ENCODE results near the gene FOXJ3. TPM values are rescaled to one million over a fixed set of nuclear protein-coding genes. Genes with fewer than 3 reads are reported as not detected.

Gene FOXJ3
- total and polyA plus RNA-seq, 2 donors (not counting 1 experiment from before 2014, with no cell fraction given): 15.4 to 76.4 TPM

DNA sequence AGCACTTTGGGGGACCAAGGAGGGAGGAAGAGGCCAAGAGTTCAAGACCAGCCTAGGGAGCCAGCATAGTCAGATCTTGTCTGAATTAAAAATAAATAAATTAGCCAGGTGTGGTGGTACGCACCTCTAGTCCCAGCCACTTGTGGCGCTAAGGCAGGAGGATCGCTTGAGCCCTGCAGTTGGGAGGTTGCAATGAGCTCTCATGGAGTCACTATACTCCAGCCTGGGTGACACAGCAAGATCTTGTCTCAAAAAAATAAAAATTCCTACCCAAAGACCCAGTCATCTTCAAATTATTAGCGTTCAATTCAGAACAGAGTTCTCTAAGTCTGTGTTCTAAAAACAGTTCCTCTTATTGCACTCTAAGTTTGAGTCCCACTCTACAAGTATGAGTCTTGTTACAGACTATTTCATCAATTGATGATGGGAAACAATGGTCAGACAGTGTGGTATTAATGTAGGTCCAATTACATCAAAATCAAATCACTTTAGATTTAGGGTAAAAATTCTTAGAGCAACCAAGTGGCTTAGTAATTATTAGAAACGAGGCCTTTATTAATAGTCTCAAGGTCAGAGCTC, 6.9 kb downstream of the FOXJ3 start:
- Histone ChIP-seq H3K79me2 (ENCODE audit: control insufficient read depth, insufficient read depth, low read length) (peaks cover 95% of the 10 kb centered on the region), H4K20me1 (ENCODE audit: control insufficient read depth, insufficient read depth, low read length, poor library complexity, severe bottlenecking) (peaks cover 83% of the 10 kb centered on the region), H3K4me2 (replicated peaks; ENCODE audit: low read depth, low read length, poor library complexity, severe bottlenecking) (no peak overlapping the region), H3K27me3 (replicated peaks in 1 of 4; ENCODE audit: control extremely low read depth in 1 of 4, control insufficient read depth in 3 of 4, insufficient read depth in 4 of 4, low read length in 3 of 4) (no peaks in the 10 kb centered on the region), H3K36me3 (replicated peaks in 1 of 2; ENCODE audit: control extremely low read depth in 1 of 2, control insufficient read depth in 1 of 2, extremely low read depth in 1 of 2, insufficient read depth in 2 of 2, low read length in 1 of 2) (no peaks in the 10 kb centered on the region), H3K4me3 (ENCODE audit: control extremely low read depth in 1 of 5, extremely low read depth in 1 of 5, insufficient read depth in 1 of 5, low read depth in 2 of 5, low read length in 4 of 5) (no peak overlapping the region), H3K4me1 (ENCODE audit: control insufficient read depth in 2 of 2, insufficient read depth in 2 of 2, low read length in 2 of 2) (peaks cover 0 to 7% of the 10 kb centered on the region in 2 donors), H2AFZ (ENCODE audit: insufficient read depth, low read depth, low read length, poor library complexity, severe bottlenecking) (no peak overlapping the region), H3K27ac (ENCODE audit: low read length in 2 of 2) (no peak overlapping the region), H3K9ac (ENCODE audit: low read length) (no peak overlapping the region), H3K9me3 (ENCODE audit: control extremely low read depth in 1 of 3, control insufficient read depth in 2 of 3, insufficient read depth in 1 of 3, low read length in 2 of 3) (no peaks in the 10 kb centered on the region)
- ChIA-PET CTCF (no interaction called here), POLR2A (interaction anchor here (0.7 kb wide), 1 partner anchor 11 kb away, joined by 3 read pairs; no protein-coding TSS in a partner anchor)
- TF ChIP-seq CTCF (IDR thresholded peaks at IDR 0.05): no peak
- no peak for TF ChIP-seq EZH2 (IDR thresholded peaks at IDR 0.05; ENCODE audit: borderline replicate concordance, insufficient read depth, low read depth, low read length, poor library complexity, severe bottlenecking)
- Mint-ChIP-seq H3K4me1 (peaks cover 67% of the 10 kb centered on the region), H3K9me3 (ENCODE audit: insufficient read depth) (no peaks in the 10 kb centered on the region), H3K27ac (no peak overlapping the region), H3K27me3 (no peaks in the 10 kb centered on the region), H3K4me3 (no peak overlapping the region)
- DNase-seq (no peak), ATAC-seq (ENCODE audit: low read depth) (no peak)
- WGBS (ENCODE audit: insufficient coverage): 91% methylated on average over 4 of the region's 5 CpGs
- intact Hi-C loops (cut with micrococcal nuclease): no loop called here

DNA sequence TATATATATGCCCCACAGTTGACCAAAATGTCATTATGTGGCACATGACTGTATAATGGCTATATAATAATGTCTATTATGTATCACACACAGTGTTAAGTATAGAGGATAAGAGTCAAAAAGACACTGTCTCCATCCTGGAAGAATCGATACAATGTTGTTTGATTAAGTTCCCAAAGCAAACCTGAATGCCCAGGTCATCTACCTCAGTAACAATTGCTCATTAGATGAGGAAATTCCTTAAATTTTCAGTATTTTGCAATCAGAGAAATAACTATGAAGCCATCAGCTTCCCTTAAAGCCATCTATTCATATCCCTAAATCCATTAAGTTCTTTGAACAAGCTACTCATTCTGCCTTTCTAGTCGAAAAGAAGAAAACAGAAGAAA, 10.0 kb downstream of the FOXJ3 start:
- WGBS (ENCODE audit: insufficient coverage): no CpG with 5 or more reads among the region's 2 CpGs
- ChIA-PET CTCF (interaction anchor here (0.9 kb wide), 1 partner anchor 19 kb away, joined by 3 read pairs; no protein-coding TSS in a partner anchor), POLR2A (no interaction called here)
- intact Hi-C loops (cut with micrococcal nuclease): no loop called here
- peaks cover 64% of the 10 kb centered on the region for H3K4me1 Mint-ChIP-seq
- Histone ChIP-seq H2AFZ (ENCODE audit: insufficient read depth, low read depth, low read length, poor library complexity, severe bottlenecking) (no peak overlapping the region), H3K79me2 (ENCODE audit: control insufficient read depth, insufficient read depth, low read length) (peaks cover 92% of the 10 kb centered on the region), H3K4me2 (replicated peaks; ENCODE audit: low read depth, low read length, poor library complexity, severe bottlenecking) (no peak overlapping the region), H3K9me3 (ENCODE audit: control extremely low read depth in 1 of 3, control insufficient read depth in 2 of 3, insufficient read depth in 1 of 3, low read length in 2 of 3) (no peaks in the 10 kb centered on the region), H3K4me1 (ENCODE audit: control insufficient read depth in 2 of 2, insufficient read depth in 2 of 2, low read length in 2 of 2) (peaks cover 9% of the 10 kb centered on the region in 2 donors), H4K20me1 (ENCODE audit: control insufficient read depth, insufficient read depth, low read length, poor library complexity, severe bottlenecking) (peaks cover 68% of the 10 kb centered on the region), H3K9ac (ENCODE audit: low read length) (no peak overlapping the region), H3K27ac (ENCODE audit: low read length in 2 of 2) (no peak overlapping the region), H3K4me3 (ENCODE audit: control extremely low read depth in 1 of 5, extremely low read depth in 1 of 5, insufficient read depth in 1 of 5, low read depth in 2 of 5, low read length in 4 of 5) (no peak overlapping the region), H3K36me3 (replicated peaks in 1 of 2; ENCODE audit: control extremely low read depth in 1 of 2, control insufficient read depth in 1 of 2, extremely low read depth in 1 of 2, insufficient read depth in 2 of 2, low read length in 1 of 2) (no peaks in the 10 kb centered on the region), H3K27me3 (replicated peaks in 1 of 4; ENCODE audit: control extremely low read depth in 1 of 4, control insufficient read depth in 3 of 4, insufficient read depth in 4 of 4, low read length in 3 of 4) (no peaks in the 10 kb centered on the region)
- DNase-seq (no peak), ATAC-seq (ENCODE audit: low read depth) (no peak)
- TF ChIP-seq EZH2 (IDR thresholded peaks at IDR 0.05; ENCODE audit: borderline replicate concordance, insufficient read depth, low read depth, low read length, poor library complexity, severe bottlenecking) (no peak), CTCF (IDR thresholded peaks at IDR 0.05) (no peak)
- H3K27ac Mint-ChIP-seq: no peak overlapping the region
- H3K27me3 Mint-ChIP-seq: no peaks in the 10 kb centered on the region
- H3K9me3 Mint-ChIP-seq (ENCODE audit: insufficient read depth): no peaks in the 10 kb centered on the region
- no peak overlapping the region for H3K4me3 Mint-ChIP-seq
